ENCODE results near the gene MORN3. TPM values are rescaled to one million over a fixed set of nuclear protein-coding genes. Genes with fewer than 3 reads are reported as not detected.
A peak's percentile ranks its signal among the peaks of the same experiment; 100 is the strongest.

Gene MORN3
- polyA plus RNA-seq, 1 donor from 2014 or later = 3.4 TPM

GRCh38 chr12:121676190-121676589 lies 6.7 kb upstream of the MORN3 start:
- Histone ChIP-seq H3K79me2 (replicated peaks; ENCODE audit: insufficient read depth, low read length) (no peaks in the 10 kb centered on the region), H3K36me3 (ENCODE audit: insufficient read depth, low read length) (no peaks in the 10 kb centered on the region), H3K27me3 (ENCODE audit: insufficient read depth, low read depth, low read length) (no peaks in the 10 kb centered on the region), H3K27ac (ENCODE audit: low read length) (no peak overlapping the region), H3K4me3 (ENCODE audit: low read length) (no peak overlapping the region), H3F3A (ENCODE audit: insufficient read depth, low read length, poor library complexity, severe bottlenecking) (no peaks in the 10 kb centered on the region), H3K9ac (ENCODE audit: low read length) (no peak overlapping the region), H2AFZ (ENCODE audit: low read depth, low read length) (no peak overlapping the region), H4K20me1 (ENCODE audit: insufficient read depth) (no peaks in the 10 kb centered on the region), H3K4me2 (ENCODE audit: low read length) (no peak overlapping the region), H3K9me2 (ENCODE audit: insufficient read depth, low read length) (no peaks in the 10 kb centered on the region), H3K9me3 (ENCODE audit: low read length) (no peaks in the 10 kb centered on the region)
- TF ChIP-seq RAD21 (conservative IDR thresholded peaks at IDR 0.05) (no peak), POLR2AphosphoS5 (IDR thresholded peaks at IDR 0.05) (no peak), EZH2 (IDR thresholded peaks at IDR 0.05; ENCODE audit: borderline replicate concordance, insufficient read depth, low read length, poor library complexity, severe bottlenecking) (no peak), EP300 (conservative IDR thresholded peaks at IDR 0.05; ENCODE audit: poor library complexity, severe bottlenecking) (no peak), MXI1 (conservative IDR thresholded peaks at IDR 0.05; ENCODE audit: poor library complexity, severe bottlenecking) (no peak), TAF1 (IDR thresholded peaks at IDR 0.05; ENCODE audit: low read depth) (no peak), SMC3 (conservative IDR thresholded peaks at IDR 0.05; ENCODE audit: poor library complexity) (no peak)
- TF ChIP-seq, protein P1, sequence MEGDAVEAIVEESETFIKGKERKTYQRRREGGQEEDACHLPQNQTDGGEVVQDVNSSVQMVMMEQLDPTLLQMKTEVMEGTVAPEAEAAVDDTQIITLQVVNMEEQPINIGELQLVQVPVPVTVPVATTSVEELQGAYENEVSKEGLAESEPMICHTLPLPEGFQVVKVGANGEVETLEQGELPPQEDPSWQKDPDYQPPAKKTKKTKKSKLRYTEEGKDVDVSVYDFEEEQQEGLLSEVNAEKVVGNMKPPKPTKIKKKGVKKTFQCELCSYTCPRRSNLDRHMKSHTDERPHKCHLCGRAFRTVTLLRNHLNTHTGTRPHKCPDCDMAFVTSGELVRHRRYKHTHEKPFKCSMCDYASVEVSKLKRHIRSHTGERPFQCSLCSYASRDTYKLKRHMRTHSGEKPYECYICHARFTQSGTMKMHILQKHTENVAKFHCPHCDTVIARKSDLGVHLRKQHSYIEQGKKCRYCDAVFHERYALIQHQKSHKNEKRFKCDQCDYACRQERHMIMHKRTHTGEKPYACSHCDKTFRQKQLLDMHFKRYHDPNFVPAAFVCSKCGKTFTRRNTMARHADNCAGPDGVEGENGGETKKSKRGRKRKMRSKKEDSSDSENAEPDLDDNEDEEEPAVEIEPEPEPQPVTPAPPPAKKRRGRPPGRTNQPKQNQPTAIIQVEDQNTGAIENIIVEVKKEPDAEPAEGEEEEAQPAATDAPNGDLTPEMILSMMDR (IDR thresholded peaks at IDR 0.05; ENCODE audit: poor library complexity, severe bottlenecking) = no peak
- TF ChIP-seq, protein P2, sequence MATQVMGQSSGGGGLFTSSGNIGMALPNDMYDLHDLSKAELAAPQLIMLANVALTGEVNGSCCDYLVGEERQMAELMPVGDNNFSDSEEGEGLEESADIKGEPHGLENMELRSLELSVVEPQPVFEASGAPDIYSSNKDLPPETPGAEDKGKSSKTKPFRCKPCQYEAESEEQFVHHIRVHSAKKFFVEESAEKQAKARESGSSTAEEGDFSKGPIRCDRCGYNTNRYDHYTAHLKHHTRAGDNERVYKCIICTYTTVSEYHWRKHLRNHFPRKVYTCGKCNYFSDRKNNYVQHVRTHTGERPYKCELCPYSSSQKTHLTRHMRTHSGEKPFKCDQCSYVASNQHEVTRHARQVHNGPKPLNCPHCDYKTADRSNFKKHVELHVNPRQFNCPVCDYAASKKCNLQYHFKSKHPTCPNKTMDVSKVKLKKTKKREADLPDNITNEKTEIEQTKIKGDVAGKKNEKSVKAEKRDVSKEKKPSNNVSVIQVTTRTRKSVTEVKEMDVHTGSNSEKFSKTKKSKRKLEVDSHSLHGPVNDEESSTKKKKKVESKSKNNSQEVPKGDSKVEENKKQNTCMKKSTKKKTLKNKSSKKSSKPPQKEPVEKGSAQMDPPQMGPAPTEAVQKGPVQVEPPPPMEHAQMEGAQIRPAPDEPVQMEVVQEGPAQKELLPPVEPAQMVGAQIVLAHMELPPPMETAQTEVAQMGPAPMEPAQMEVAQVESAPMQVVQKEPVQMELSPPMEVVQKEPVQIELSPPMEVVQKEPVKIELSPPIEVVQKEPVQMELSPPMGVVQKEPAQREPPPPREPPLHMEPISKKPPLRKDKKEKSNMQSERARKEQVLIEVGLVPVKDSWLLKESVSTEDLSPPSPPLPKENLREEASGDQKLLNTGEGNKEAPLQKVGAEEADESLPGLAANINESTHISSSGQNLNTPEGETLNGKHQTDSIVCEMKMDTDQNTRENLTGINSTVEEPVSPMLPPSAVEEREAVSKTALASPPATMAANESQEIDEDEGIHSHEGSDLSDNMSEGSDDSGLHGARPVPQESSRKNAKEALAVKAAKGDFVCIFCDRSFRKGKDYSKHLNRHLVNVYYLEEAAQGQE (IDR thresholded peaks at IDR 0.05; ENCODE audit: borderline replicate concordance) = no peak

DNA sequence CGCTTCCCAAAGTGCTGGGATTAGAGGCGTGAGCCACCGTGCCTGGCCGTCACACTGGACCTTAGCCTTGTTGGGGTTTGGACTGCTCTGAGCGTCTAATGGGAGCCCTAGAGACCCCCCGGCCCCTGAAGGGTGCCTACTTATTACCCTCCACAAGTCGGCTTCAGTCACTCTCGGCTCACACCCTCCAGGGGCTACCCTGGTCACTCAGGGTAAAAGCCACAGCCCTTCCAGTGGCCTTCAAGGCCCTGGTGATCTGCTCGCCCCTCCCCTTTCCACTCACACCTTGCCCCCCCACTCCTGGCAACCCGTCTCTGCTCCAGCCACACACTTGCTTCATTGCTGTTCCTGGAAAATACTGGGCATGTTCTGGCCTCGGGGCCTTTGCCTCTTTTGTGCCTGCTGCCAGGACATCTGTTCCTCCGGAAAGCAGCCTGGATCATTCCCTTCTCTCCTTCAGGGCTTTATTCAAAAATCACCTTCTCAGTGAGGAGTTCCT lies 3.6 kb upstream of the MORN3 start:
- H3K4me2 ChIP-seq (ENCODE audit: low read length) = no peak overlapping the region
- no peak for TF ChIP-seq EP300 (conservative IDR thresholded peaks at IDR 0.05; ENCODE audit: poor library complexity, severe bottlenecking)
- no peak for TF ChIP-seq RAD21 (conservative IDR thresholded peaks at IDR 0.05)
- no peak for TF ChIP-seq MXI1 (conservative IDR thresholded peaks at IDR 0.05; ENCODE audit: poor library complexity, severe bottlenecking)
- no peak for TF ChIP-seq EZH2 (IDR thresholded peaks at IDR 0.05; ENCODE audit: borderline replicate concordance, insufficient read depth, low read length, poor library complexity, severe bottlenecking)
- TF ChIP-seq, protein P2 (IDR thresholded peaks at IDR 0.05; ENCODE audit: borderline replicate concordance) = no peak
- no peak for TF ChIP-seq SMC3 (conservative IDR thresholded peaks at IDR 0.05; ENCODE audit: poor library complexity)
- TF ChIP-seq POLR2AphosphoS5 (IDR thresholded peaks at IDR 0.05) = no peak
- TF ChIP-seq, protein P1 (IDR thresholded peaks at IDR 0.05; ENCODE audit: poor library complexity, severe bottlenecking) = no peak
- no peak for TF ChIP-seq TAF1 (IDR thresholded peaks at IDR 0.05; ENCODE audit: low read depth)
- no peaks in the 10 kb centered on the region for H3K9me3 ChIP-seq (ENCODE audit: low read length)
- no peaks in the 10 kb centered on the region for H3F3A ChIP-seq (ENCODE audit: insufficient read depth, low read length, poor library complexity, severe bottlenecking)
- peak overlapping the region; percentile 62 for H3K4me3 ChIP-seq (ENCODE audit: low read length)
- no peaks in the 10 kb centered on the region for H3K36me3 ChIP-seq (ENCODE audit: insufficient read depth, low read length)
- H3K79me2 ChIP-seq (replicated peaks; ENCODE audit: insufficient read depth, low read length) = no peaks in the 10 kb centered on the region
- no peaks in the 10 kb centered on the region for H4K20me1 ChIP-seq (ENCODE audit: insufficient read depth)
- no peak overlapping the region for H3K27ac ChIP-seq (ENCODE audit: low read length)
- no peak overlapping the region for H3K9ac ChIP-seq (ENCODE audit: low read length)
- H3K27me3 ChIP-seq (ENCODE audit: insufficient read depth, low read depth, low read length) = no peaks in the 10 kb centered on the region
- H3K9me2 ChIP-seq (ENCODE audit: insufficient read depth, low read length) = no peaks in the 10 kb centered on the region
- H2AFZ ChIP-seq (ENCODE audit: low read depth, low read length) = no peak overlapping the region
